ENCODE results near the gene ABCA1. TPM values are rescaled to one million over a fixed set of nuclear protein-coding genes. Genes with fewer than 3 reads are reported as not detected.

ABCA1 gene
- total RNA-seq, 2 donors from 2014 or later = 21.6 to 34.8 TPM

DNA sequence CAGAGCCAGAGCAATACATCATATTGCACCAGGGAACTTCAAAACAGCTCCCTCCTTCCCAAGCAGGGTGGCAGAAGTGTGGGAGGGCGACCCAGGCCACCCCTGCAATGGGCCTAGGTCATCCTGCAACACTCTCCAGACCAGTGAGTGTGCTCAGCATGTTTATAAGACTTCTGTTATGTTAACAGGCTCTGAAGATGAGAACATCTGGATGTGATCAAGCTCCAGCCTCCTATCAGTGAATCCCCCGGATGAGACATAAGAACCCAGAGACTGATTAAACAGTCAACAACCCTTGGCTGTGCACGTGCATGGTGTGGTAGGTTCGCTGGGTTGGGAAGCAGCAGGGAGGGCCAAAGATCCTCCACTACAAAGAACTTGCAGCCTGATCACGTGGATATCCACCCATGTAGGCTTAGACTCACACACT is 63.3 kb downstream of the ABCA1 start:
- no peak for TF ChIP-seq CTCF (conservative IDR thresholded peaks at IDR 0.05)
- H3K4me1 ChIP-seq (ENCODE audit: control insufficient read depth, insufficient read depth, low read length) = peaks cover 3% of the 10 kb centered on the region
- no peak overlapping the region for H3K27ac ChIP-seq (ENCODE audit: low read depth, low read length)
- DNase-seq = no peak
- H3K27ac Mint-ChIP-seq = no peak overlapping the region
- H3K9me3 ChIP-seq (ENCODE audit: control insufficient read depth, low read length) = no peaks in the 10 kb centered on the region
- H3K4me3 ChIP-seq (ENCODE audit: low read length) = no peak overlapping the region
- H3K36me3 ChIP-seq (ENCODE audit: control insufficient read depth, insufficient read depth, low read length) = peaks cover 76% of the 10 kb centered on the region
- 89 to 90% methylated on average over 4 to 5 of the region's 5 CpGs for WGBS, 2 experiments (ENCODE audit: insufficient coverage in 1 of 2, insufficient read length in 1 of 2)
- H3K27me3 Mint-ChIP-seq (ENCODE audit: insufficient read depth) = no peaks in the 10 kb centered on the region
- H3K4me1 Mint-ChIP-seq = peaks cover 40% of the 10 kb centered on the region
- no peak overlapping the region for H3K4me3 Mint-ChIP-seq
- H3K9me3 Mint-ChIP-seq = no peaks in the 10 kb centered on the region
- no peaks in the 10 kb centered on the region for H3K27me3 ChIP-seq (ENCODE audit: control insufficient read depth, insufficient read depth, low read length, poor library complexity, severe bottlenecking)
- H3K36me3 Mint-ChIP-seq (ENCODE audit: low read depth) = peaks cover 24% of the 10 kb centered on the region
- no peak overlapping the region for H3K9ac ChIP-seq (ENCODE audit: extremely low read depth, low read length, poor library complexity, severe bottlenecking)

DNA sequence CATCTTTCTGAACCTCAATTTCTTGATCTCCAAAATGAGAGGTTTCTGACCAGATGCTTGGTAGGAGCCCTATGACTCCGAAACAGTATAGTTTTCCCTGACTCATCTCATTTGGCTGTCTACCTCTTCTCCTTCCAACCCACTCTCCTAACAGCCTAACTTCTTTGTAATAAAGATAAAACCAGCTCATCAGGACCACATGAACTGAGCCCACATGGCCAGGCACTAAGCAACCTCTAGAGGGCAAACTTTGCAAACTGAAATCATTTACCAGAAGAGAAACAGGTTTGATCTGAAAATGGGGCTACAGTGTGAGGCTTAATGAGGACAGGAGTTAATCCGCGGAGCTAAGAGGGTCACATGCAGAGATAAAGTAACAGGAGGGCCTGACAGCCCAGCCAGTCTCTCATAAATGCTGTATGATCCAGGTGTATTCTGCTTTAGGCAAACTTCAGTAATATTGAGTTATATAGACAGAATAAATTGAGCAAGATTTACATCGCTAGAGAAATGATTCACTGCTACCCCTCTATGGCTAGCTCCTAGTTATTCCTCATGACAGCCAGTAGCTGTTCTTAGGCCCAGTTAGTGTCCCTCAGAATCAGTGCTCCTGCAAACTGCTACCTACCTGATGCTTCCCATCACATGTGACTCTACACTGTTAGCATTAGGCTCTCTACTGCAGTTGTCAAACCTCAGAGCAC is 64.6 kb downstream of the ABCA1 start:
- no peaks in the 10 kb centered on the region for H3K27me3 ChIP-seq (ENCODE audit: control insufficient read depth, insufficient read depth, low read length, poor library complexity, severe bottlenecking)
- DNase-seq = peak; percentile 85
- H3K36me3 ChIP-seq (ENCODE audit: control insufficient read depth, insufficient read depth, low read length) = peaks cover 77% of the 10 kb centered on the region
- WGBS, 2 experiments (ENCODE audit: insufficient coverage in 1 of 2, insufficient read length in 1 of 2) = 38 to 39% methylated on average over 4 of the region's 4 CpGs
- H3K27me3 Mint-ChIP-seq (ENCODE audit: insufficient read depth) = no peaks in the 10 kb centered on the region
- H3K9ac ChIP-seq (ENCODE audit: extremely low read depth, low read length, poor library complexity, severe bottlenecking) = no peak overlapping the region
- H3K4me1 ChIP-seq (ENCODE audit: control insufficient read depth, insufficient read depth, low read length) = peaks cover 3% of the 10 kb centered on the region
- H3K4me1 Mint-ChIP-seq = peaks cover 29% of the 10 kb centered on the region
- H3K9me3 ChIP-seq (ENCODE audit: control insufficient read depth, low read length) = no peaks in the 10 kb centered on the region
- peaks cover 19% of the 10 kb centered on the region for H3K36me3 Mint-ChIP-seq (ENCODE audit: low read depth)
- no peak overlapping the region for H3K27ac ChIP-seq (ENCODE audit: low read depth, low read length)
- H3K4me3 Mint-ChIP-seq = no peak overlapping the region
- H3K4me3 ChIP-seq (ENCODE audit: low read length) = no peak overlapping the region
- H3K9me3 Mint-ChIP-seq = no peaks in the 10 kb centered on the region
- TF ChIP-seq CTCF (conservative IDR thresholded peaks at IDR 0.05) = peak; percentile 92
- peak overlapping the region; percentile 44 for H3K27ac Mint-ChIP-seq

GRCh38 chr9:104861397-104861796 is 66.6 kb downstream of the ABCA1 start:
- no peaks in the 10 kb centered on the region for H3K9me3 Mint-ChIP-seq
- TF ChIP-seq CTCF (conservative IDR thresholded peaks at IDR 0.05) = no peak
- Histone ChIP-seq H3K9ac (ENCODE audit: extremely low read depth, low read length, poor library complexity, severe bottlenecking) (no peak overlapping the region), H3K27me3 (ENCODE audit: control insufficient read depth, insufficient read depth, low read length, poor library complexity, severe bottlenecking) (no peaks in the 10 kb centered on the region), H3K27ac (ENCODE audit: low read depth, low read length) (no peak overlapping the region), H3K9me3 (ENCODE audit: control insufficient read depth, low read length) (no peaks in the 10 kb centered on the region), H3K4me1 (ENCODE audit: control insufficient read depth, insufficient read depth, low read length) (peaks cover 3% of the 10 kb centered on the region), H3K36me3 (ENCODE audit: control insufficient read depth, insufficient read depth, low read length) (peaks cover 69% of the 10 kb centered on the region), H3K4me3 (ENCODE audit: low read length) (no peak overlapping the region)
- 90 to 94% methylated on average over 1 to 2 of the region's 2 CpGs for WGBS, 2 experiments (ENCODE audit: insufficient coverage in 1 of 2, insufficient read length in 1 of 2)
- no peak overlapping the region for H3K4me3 Mint-ChIP-seq
- H3K4me1 Mint-ChIP-seq = peaks cover 31% of the 10 kb centered on the region
- peaks cover 21% of the 10 kb centered on the region for H3K36me3 Mint-ChIP-seq (ENCODE audit: low read depth)
- no peaks in the 10 kb centered on the region for H3K27me3 Mint-ChIP-seq (ENCODE audit: insufficient read depth)
- DNase-seq = no peak
- H3K27ac Mint-ChIP-seq = no peak overlapping the region
